Calu3 (cell line): Measurements from ENCODE around the gene IZUMO1. TPM values are rescaled to one million over a fixed set of nuclear protein-coding genes. Genes with fewer than 3 reads are reported as not detected.

Experiments used
- BruUV-seq: library from RNA; stranded (reverse); fragments of 400-500 nt; replicated peaks from 2 replicates; lab custom pipeline; 2021; lab: Mats Ljungman, UMichigan
- CTCF ChIA-PET: fragments of 300-600 bp; sonication (Branson Sonifier 250); formaldehyde crosslinking; loops from one replicate; lab custom pipeline; 2022; ENCODE audit warnings: antibody characterized with exemption; lab: Charles Lee
- DNase-seq: peaks from one replicate; pipeline ENCODE4 v3.0.0; 2022
- H3K27ac Mint-ChIP-seq: one replicate; pipeline ENCODE4 v1.8.0; 2022; ENCODE audit warnings: mixed read lengths; ENCODE audit not compliant: unreplicated experiment
- H3K27me3 Mint-ChIP-seq: one replicate; pipeline ENCODE4 v1.8.0; 2022; ENCODE audit warnings: mixed read lengths; ENCODE audit not compliant: unreplicated experiment
- H3K36me3 Mint-ChIP-seq: one replicate; pipeline ENCODE4 v1.8.0; 2022; ENCODE audit warnings: mild to moderate bottlenecking, moderate library complexity, mixed read lengths; ENCODE audit not compliant: insufficient read depth, unreplicated experiment
- H3K4me1 Mint-ChIP-seq: one replicate; pipeline ENCODE4 v1.8.0; 2022; ENCODE audit warnings: mild to moderate bottlenecking, low read depth, mixed read lengths; ENCODE audit not compliant: unreplicated experiment
- H3K4me3 Mint-ChIP-seq: one replicate; pipeline ENCODE4 v1.8.0; 2022; ENCODE audit warnings: mild to moderate bottlenecking, low read depth, moderate library complexity, mixed read lengths; ENCODE audit not compliant: unreplicated experiment
- H3K9me3 Mint-ChIP-seq: one replicate; pipeline ENCODE4 v1.8.0; 2022; ENCODE audit warnings: low read depth, mixed read lengths; ENCODE audit not compliant: unreplicated experiment
- intact Hi-C: fragments of 100-400 bp; cut with micrococcal nuclease; formaldehyde crosslinking; loops from one replicate; pipeline ENCODE4 v1.10.0; 2022; ENCODE audit not compliant: unreplicated experiment
- total RNA-seq: library from RNA; stranded (reverse); gene quantifications from 2 replicates; pipeline ENCODE4 v1.2.3, GENCODE V29; 2022
- TF ChIP-seq, protein P1 (sequence below): fragments of 200-600 bp; IDR thresholded peaks from one replicate; pipeline ENCODE4 v1.8.0; 2022; ENCODE audit warnings: antibody characterized with exemption; ENCODE audit not compliant: unreplicated experiment

IZUMO1 gene
- total RNA-seq, 1 experiment from 2014 or later: 0.31 TPM

DNA sequence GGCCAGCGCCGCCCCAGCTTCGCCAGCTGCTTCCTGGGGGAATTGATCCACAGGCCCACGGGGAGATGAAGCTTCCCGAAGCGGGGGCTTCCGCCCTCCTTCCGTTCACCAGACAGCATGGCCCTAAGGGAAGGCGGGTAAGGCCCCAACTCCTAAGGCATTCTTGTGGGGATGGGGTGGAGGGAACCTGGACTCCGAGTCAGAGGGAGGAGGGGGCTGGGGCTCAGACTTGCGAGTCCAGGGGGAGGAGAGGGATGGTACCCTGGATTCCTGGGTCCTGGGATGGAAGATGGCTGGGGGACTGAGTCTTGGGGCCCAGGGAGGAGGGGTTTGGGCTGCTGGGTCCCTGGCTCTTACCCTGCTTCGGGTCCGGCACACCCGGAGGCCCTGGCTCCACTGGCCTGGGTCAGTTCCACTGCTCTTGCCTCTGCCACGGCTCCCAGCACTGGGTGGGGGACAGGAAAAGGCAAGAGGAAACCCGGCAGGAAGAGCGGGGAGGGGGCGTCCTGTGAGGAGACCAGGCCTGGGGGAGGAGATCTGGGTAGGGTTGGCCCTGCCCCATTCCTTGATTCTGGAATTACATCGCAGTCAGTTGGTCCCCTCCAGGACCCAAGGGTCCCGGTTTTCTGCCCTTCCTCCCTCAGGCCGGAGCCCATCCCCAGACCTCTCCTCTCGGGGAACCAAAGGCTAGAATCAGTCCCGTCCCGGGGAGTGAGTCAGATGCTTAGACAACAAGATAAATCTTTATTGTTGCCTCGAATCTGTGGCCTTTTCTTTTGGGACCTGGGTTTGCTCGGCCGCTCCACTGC is 6.3 kb downstream of the IZUMO1 start, which contains the start of gene RASIP1:
Gene RASIP1 (minus strand): TSS at position 447 of the 809 bp plus-strand sequence. CDS start 328 bp downstream, at position 119.
- intact Hi-C loops: no loop called here
- H3K27ac Mint-ChIP-seq: no peak within 1 kb of the TSS

DNA sequence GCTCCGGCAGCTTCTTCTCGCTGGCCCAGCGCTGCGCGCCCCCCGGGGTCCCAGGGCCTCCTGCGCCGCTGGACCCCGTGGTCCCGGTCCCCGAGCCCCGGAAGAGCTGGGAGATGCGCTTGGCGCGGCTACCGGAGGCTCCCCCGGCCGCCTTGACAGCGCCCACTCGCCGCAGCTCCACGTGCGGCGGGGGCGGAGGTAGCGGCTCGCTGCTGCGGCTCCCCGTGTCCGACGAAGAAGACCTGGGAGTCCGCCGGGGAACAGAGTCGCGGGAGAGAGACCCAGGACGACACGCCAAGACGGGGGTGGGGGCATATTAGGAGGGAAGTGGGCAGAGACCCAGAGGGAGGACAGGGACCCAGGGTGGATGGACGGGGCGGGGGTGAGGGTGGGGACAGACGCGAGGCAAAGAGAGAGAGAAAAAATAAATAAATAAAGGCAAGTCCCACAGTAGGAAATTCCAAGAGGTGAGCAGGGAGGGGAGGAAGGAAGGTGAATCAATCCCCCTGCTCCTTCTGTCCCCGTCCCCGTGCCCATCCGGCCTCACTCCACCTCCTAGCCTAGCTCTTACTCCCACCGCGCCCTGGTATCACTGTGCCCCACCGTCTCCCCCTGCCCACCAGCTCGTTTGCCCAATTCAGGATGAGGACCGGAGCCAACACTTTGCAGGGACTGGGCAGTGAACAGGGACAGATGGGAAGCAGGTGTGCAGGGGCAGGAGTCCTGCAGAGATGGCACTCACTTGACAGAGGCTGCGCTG is 7.1 kb downstream of the IZUMO1 start:
- peak overlapping the region; percentile 26 for H3K4me3 Mint-ChIP-seq
- peaks cover 17% of the 10 kb centered on the region for H3K36me3 Mint-ChIP-seq
- no peak for DNase-seq
- TF ChIP-seq, protein P1, sequence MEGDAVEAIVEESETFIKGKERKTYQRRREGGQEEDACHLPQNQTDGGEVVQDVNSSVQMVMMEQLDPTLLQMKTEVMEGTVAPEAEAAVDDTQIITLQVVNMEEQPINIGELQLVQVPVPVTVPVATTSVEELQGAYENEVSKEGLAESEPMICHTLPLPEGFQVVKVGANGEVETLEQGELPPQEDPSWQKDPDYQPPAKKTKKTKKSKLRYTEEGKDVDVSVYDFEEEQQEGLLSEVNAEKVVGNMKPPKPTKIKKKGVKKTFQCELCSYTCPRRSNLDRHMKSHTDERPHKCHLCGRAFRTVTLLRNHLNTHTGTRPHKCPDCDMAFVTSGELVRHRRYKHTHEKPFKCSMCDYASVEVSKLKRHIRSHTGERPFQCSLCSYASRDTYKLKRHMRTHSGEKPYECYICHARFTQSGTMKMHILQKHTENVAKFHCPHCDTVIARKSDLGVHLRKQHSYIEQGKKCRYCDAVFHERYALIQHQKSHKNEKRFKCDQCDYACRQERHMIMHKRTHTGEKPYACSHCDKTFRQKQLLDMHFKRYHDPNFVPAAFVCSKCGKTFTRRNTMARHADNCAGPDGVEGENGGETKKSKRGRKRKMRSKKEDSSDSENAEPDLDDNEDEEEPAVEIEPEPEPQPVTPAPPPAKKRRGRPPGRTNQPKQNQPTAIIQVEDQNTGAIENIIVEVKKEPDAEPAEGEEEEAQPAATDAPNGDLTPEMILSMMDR: no peak
- no peaks in the 10 kb centered on the region for H3K9me3 Mint-ChIP-seq
- H3K4me1 Mint-ChIP-seq: peaks cover 8% of the 10 kb centered on the region
- intact Hi-C loops: loop anchor here (5.0 kb wide), 1 partner anchor 62 kb away; no protein-coding TSS in a partner anchor
- CTCF ChIA-PET: interaction anchor here (0.6 to 2.3 kb wide), 11 partner anchors 19 to 574 kb away, joined by 3 to 15 read pairs (median 5); partner anchors contain the start of gene CA11
- H3K27ac Mint-ChIP-seq: no peak overlapping the region
- peaks cover 27% of the 10 kb centered on the region for H3K27me3 Mint-ChIP-seq
- no TSS peak for BruUV-seq

More for the DNA sequence above, 6.3 kb downstream of the IZUMO1 start, which contains the start of gene RASIP1:
- CTCF ChIA-PET: interaction anchor here (0.6 to 2.3 kb wide), 3 partner anchors 62 to 575 kb away, joined by 3 to 15 read pairs (median 3); no protein-coding TSS in a partner anchor
- Mint-ChIP-seq H3K4me1 (peaks cover 8% of the 10 kb centered on the region), H3K36me3 (peaks cover 10% of the 10 kb centered on the region), H3K4me3 (no peak within 1 kb of the TSS), H3K9me3 (no peaks in the 10 kb centered on the region), H3K27me3 (peaks cover 20% of the 10 kb centered on the region)
- DNase-seq: no peak
- BruUV-seq: no TSS peak
- TF ChIP-seq, protein P1: no peak

DNA sequence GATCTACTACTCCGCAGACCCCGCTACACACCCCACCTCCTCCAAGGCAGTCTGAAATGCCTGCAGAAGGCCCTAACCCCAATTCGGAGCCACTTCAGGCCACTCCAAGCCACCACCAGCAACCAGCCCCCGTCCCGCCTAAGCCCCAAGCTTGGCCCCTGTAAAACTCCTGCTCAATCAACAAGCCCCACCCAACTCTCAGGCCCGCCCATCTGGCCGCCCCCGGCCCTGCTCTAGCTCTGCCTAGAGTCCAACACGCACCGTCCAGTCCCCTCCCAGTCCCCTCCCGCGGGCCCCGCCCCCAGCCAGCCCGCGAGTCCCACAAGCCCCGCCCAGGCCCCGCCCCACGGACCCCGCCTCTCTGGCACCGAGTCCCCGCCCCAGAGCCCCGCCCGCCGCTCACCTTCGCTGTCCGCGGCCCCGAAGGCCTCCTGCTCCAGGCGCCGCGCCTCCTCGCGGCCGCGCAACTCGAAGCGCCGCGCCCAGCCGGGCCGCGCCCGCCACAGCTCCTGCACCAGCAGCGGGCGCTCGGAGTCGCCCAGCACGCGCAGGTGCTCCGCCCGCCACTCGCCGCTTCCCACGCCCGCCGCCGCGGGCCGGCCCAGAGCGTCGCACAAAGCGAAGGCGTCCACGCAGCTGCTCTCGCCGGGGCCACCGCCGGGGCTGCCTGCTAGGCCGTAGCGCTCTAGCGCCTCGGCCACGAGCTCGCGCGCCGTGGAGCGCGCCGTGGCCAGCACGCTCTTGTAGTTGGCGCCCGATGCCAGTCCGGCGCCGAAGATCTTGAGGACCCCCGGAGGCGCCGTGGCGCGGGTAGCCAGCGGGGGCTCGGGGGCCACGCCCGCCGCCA is 7.9 kb downstream of the IZUMO1 start:
- TF ChIP-seq, protein P1: peak; percentile 72
- no TSS peak for BruUV-seq
- peak; percentile 98 for DNase-seq
- Mint-ChIP-seq H3K27me3 (peaks cover 22% of the 10 kb centered on the region), H3K4me3 (peak overlapping the region; percentile 26), H3K9me3 (no peaks in the 10 kb centered on the region), H3K36me3 (peaks cover 17% of the 10 kb centered on the region), H3K27ac (no peak overlapping the region), H3K4me1 (peaks cover 8% of the 10 kb centered on the region)
- intact Hi-C loops: loop anchor here (5.0 kb wide), 1 partner anchor 61 kb away; no protein-coding TSS in a partner anchor
- CTCF ChIA-PET: interaction anchor here (0.6 to 2.3 kb wide), 14 partner anchors 9 to 254 kb away, joined by 3 to 15 read pairs (median 3); partner anchors contain the start of genes CA11 and FUT2
